ENCODE measurements around the gene TRIM62. TPM values are rescaled to one million over a fixed set of nuclear protein-coding genes. Genes with fewer than 3 reads are reported as not detected.

The TRIM62 gene
- polyA plus RNA-seq, 1 experiment: 5.2 TPM

DNA sequence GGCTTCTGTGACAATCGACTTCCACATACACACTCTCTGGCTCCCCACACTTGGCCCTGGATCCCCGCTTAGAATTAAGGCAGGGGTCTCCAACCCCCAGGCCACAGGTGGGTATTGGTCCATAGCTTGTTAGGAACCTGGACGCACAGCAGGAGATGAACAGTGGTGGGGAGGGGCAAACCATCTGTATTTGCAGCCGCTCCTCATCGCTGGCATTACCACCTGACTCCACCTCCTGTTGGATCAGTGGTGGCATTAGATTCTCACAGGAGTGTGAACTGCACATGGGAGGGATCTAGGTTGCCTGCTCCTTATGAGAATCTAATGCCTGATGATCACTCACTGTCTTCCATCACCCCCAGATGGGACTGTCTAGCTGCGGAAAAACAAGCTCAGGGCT is 16.0 kb downstream of the TRIM62 start:
- CTCF ChIA-PET: no interaction called here

GRCh38 chr1:33165209-33165608 is 16.6 kb downstream of the TRIM62 start:
- Histone ChIP-seq H3K27me3 (ENCODE audit: control insufficient read depth, insufficient read depth, low read length) (no peaks in the 10 kb centered on the region), H3K4me3 (ENCODE audit: low read depth, low read length) (no peak overlapping the region), H3K36me3 (ENCODE audit: control insufficient read depth, insufficient read depth, low read length) (no peaks in the 10 kb centered on the region; the same call in 1 of the 2 replicates)
- TF ChIP-seq CTCF (IDR thresholded peaks at IDR 0.05; ENCODE audit: insufficient read depth, low read depth, low read length): no peak
- CTCF ChIA-PET: no interaction called here
- POLR2A ChIA-PET: no interaction called here
- no peak for DNase-seq (ENCODE audit: low read depth)

More for the DNA sequence above, 16.0 kb downstream of the TRIM62 start:
- TF ChIP-seq CTCF (IDR thresholded peaks at IDR 0.05; ENCODE audit: insufficient read depth, low read depth, low read length): no peak
- Histone ChIP-seq H3K4me3 (ENCODE audit: low read depth, low read length) (no peak overlapping the region), H3K36me3 (ENCODE audit: control insufficient read depth, insufficient read depth, low read length) (no peaks in the 10 kb centered on the region; the same call in 1 of the 2 replicates), H3K27me3 (ENCODE audit: control insufficient read depth, insufficient read depth, low read length) (no peaks in the 10 kb centered on the region)
- POLR2A ChIA-PET: no interaction called here
- DNase-seq (ENCODE audit: low read depth): no peak

DNA sequence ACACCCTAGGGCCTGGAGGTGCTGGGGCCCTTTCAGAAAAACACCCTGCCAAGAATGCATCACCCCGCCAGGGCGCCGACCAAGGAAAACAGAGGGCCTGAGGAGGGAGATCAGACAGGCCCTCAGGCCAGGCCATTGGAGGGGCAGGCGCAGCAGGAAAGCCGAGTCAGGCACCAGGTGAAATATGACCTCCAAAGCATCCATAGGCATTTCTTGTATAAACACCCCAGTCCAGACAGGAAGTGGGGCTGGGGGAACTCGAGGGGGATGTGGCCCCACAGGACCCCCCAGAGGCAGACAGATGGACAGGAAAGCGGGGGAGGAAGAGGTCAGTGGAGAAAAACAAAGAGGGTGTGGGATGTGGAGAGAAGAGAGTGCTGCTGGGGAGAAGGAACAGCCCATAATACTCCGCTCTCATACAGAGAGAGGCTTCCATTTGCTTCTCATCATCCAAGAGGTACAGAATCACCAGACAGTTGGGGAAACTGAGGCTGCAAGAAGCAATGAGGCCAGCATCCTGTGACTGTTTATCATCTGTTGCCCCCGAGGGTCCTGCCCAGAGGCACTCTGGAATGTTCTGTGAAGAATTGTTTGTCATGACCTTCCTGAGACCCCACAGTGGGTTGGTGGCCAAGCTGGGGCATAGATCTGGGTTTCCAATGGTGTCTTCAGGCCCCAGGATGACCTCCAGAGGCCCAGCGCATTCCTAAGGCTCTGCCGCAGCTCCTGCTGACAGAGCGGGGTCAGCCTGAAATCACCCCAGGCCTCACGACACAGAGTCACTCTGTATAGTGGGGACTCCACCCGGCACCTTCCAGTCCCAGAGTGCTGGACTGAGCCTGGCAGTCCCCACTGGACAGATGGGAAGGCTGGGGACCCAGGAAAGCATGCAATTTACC is 18.0 kb downstream of the TRIM62 start:
- H3K36me3 ChIP-seq (ENCODE audit: control insufficient read depth, insufficient read depth, low read length): peaks cover 2% of the 10 kb centered on the region
- ChIA-PET CTCF (interaction anchor here (1.3 to 2.0 kb wide), 3 partner anchors 37 to 132 kb away, joined by 3 to 5 read pairs (median 3); no protein-coding TSS in a partner anchor), POLR2A (no interaction called here)
- no peak overlapping the region for H3K4me3 ChIP-seq (ENCODE audit: low read depth, low read length)
- no peaks in the 10 kb centered on the region for H3K27me3 ChIP-seq (ENCODE audit: control insufficient read depth, insufficient read depth, low read length)
- no peak for TF ChIP-seq CTCF (IDR thresholded peaks at IDR 0.05; ENCODE audit: insufficient read depth, low read depth, low read length)
- DNase-seq (ENCODE audit: low read depth): no peak

GRCh38 chr1:33162141-33162540 is 19.7 kb downstream of the TRIM62 start:
- TF ChIP-seq CTCF (IDR thresholded peaks at IDR 0.05; ENCODE audit: insufficient read depth, low read depth, low read length): no peak
- CTCF ChIA-PET: interaction anchor here (0.9 to 2.0 kb wide), 3 partner anchors 23 to 134 kb away, joined by 3 to 5 read pairs (median 4); no protein-coding TSS in a partner anchor
- H3K27me3 ChIP-seq (ENCODE audit: control insufficient read depth, insufficient read depth, low read length): no peaks in the 10 kb centered on the region
- POLR2A ChIA-PET: no interaction called here
- no peak for DNase-seq (ENCODE audit: low read depth)
- no peak overlapping the region for H3K4me3 ChIP-seq (ENCODE audit: low read depth, low read length)
- H3K36me3 ChIP-seq (ENCODE audit: control insufficient read depth, insufficient read depth, low read length): peaks cover 7% of the 10 kb centered on the region

GRCh38 chr1:33161061-33161681 is 20.7 kb downstream of the TRIM62 start:
- ChIA-PET POLR2A (no interaction called here), CTCF (interaction anchor here (1.5 kb wide), 2 partner anchors 14 to 66 kb away, joined by 4 to 5 read pairs; no protein-coding TSS in a partner anchor)
- no peak for DNase-seq (ENCODE audit: low read depth)
- no peak for TF ChIP-seq CTCF (IDR thresholded peaks at IDR 0.05; ENCODE audit: insufficient read depth, low read depth, low read length)
- H3K27me3 ChIP-seq (ENCODE audit: control insufficient read depth, insufficient read depth, low read length): no peaks in the 10 kb centered on the region
- H3K36me3 ChIP-seq (ENCODE audit: control insufficient read depth, insufficient read depth, low read length): peaks cover 7% of the 10 kb centered on the region
- no peak overlapping the region for H3K4me3 ChIP-seq (ENCODE audit: low read depth, low read length)

Data from BJ (cell line).